GM23338 (cell line): ENCODE data around the gene C1orf210. TPM values are rescaled to one million over a fixed set of nuclear protein-coding genes. Genes with fewer than 3 reads are reported as not detected.

ENCODE experiments used
- ATAC-seq: fragments of 200-7000 bp; cut with Tn5 transposase; 3 replicates; pipeline ENCODE4 v1.9.1; 2020
- DNase-seq: peaks from one replicate; pipeline ENCODE4 v3.0.0-alpha.2; 2015; ENCODE audit warnings: low spot score
- H2AFZ ChIP-seq: fragments of 200-600 bp; sonication (generic); 2 replicates; pipeline ENCODE4 v1.8.0; 2016; ENCODE audit warnings: antibody characterized with exemption, mild to moderate bottlenecking, moderate library complexity
- H3F3A ChIP-seq: fragments of 200-600 bp; sonication (generic); replicated peaks from 2 replicates; pipeline ENCODE4 v1.8.0; 2017; ENCODE audit warnings: antibody characterized with exemption, mixed run types, low read depth
- H3K27ac ChIP-seq: fragments of 200-600 bp; sonication (generic); 2 replicates; pipeline ENCODE4 v1.6.1; 2016; ENCODE audit warnings: low read depth
- H3K27me3 ChIP-seq: fragments of 200-600 bp; sonication (generic); 2 replicates; pipeline ENCODE4 v1.8.0; 2016; ENCODE audit warnings: mild to moderate bottlenecking, mixed run types, moderate library complexity; ENCODE audit not compliant: insufficient read depth
- H3K36me3 ChIP-seq: fragments of 200-600 bp; sonication (generic); 2 replicates; pipeline ENCODE4 v1.8.0; 2016; ENCODE audit warnings: mild to moderate bottlenecking; ENCODE audit not compliant: insufficient read depth
- H3K4me1 ChIP-seq: fragments of 200-600 bp; sonication (generic); 2 replicates; pipeline ENCODE4 v1.8.0; 2016; ENCODE audit warnings: mild to moderate bottlenecking, moderate library complexity; ENCODE audit not compliant: insufficient read depth
- H3K4me2 ChIP-seq: fragments of 200-600 bp; sonication (generic); 2 replicates; pipeline ENCODE4 v1.7.1; 2017; ENCODE audit warnings: mixed run types
- H3K4me3 ChIP-seq: fragments of 200-600 bp; sonication (generic); 2 replicates; pipeline ENCODE4 v1.6.1; 2016; ENCODE audit warnings: mixed run types
- H3K79me2 ChIP-seq: fragments of 200-600 bp; sonication (generic); replicated peaks from 2 replicates; pipeline ENCODE4 v1.8.0; 2017; ENCODE audit warnings: mild to moderate bottlenecking; ENCODE audit not compliant: insufficient read depth
- H3K9me2 ChIP-seq: fragments of 200-600 bp; sonication (generic); 2 replicates; pipeline ENCODE4 v1.8.0; 2017; ENCODE audit not compliant: insufficient read depth
- H4K20me1 ChIP-seq: fragments of 200-600 bp; sonication (generic); replicated peaks from 2 replicates; pipeline ENCODE4 v1.8.0; 2017; ENCODE audit warnings: mild to moderate bottlenecking; ENCODE audit not compliant: insufficient read depth
- H3K27ac Mint-ChIP-seq: 2 replicates; pipeline ENCODE4 v1.8.0; 2020; ENCODE audit warnings: inconsistent platforms, mild to moderate bottlenecking, moderate library complexity, mixed read lengths
- H3K27me3 Mint-ChIP-seq: 3 replicates; pipeline ENCODE4 v1.8.0; 2022; ENCODE audit warnings: low read depth, mild to moderate bottlenecking, moderate library complexity, mixed read lengths, inconsistent platforms; ENCODE audit not compliant: insufficient read depth, poor library complexity
- H3K36me3 Mint-ChIP-seq: 3 replicates; pipeline ENCODE4 v1.8.0; 2021; ENCODE audit warnings: low read depth, mild to moderate bottlenecking, inconsistent platforms, moderate library complexity, mixed read lengths
- H3K4me1 Mint-ChIP-seq: 3 replicates; pipeline ENCODE4 v1.8.0; 2020; ENCODE audit warnings: mild to moderate bottlenecking, inconsistent platforms, mixed read lengths
- H3K4me3 Mint-ChIP-seq: 3 replicates; pipeline ENCODE4 v1.8.0; 2021; ENCODE audit warnings: moderate library complexity, mild to moderate bottlenecking, inconsistent platforms, mixed read lengths
- H3K9me3 Mint-ChIP-seq: 3 replicates; pipeline ENCODE4 v1.8.0; 2020; ENCODE audit warnings: moderate library complexity, mild to moderate bottlenecking, inconsistent platforms, mixed read lengths
- CREB1 ChIP-seq: fragments of 250-450 bp; sonication (Bioruptor Pico); IDR thresholded peaks from 2 replicates; pipeline ENCODE4 v1.5.0; 2020; ENCODE audit warnings: low read depth, mild to moderate bottlenecking, moderate library complexity
- CTCF ChIP-seq, 2 experiments: fragments of 200-600 bp in 1 of 2; sonication (generic) in 1 of 2; conservative IDR thresholded peaks; 2 replicates each; pipeline versions ENCODE4 v1.5.1 to v1.6.1; 2016 to 2017; ENCODE audit warnings: antibody characterized with exemption in 2 of 2, low read depth in 2 of 2, mild to moderate bottlenecking in 2 of 2, moderate library complexity in 1 of 2
- ETS1 ChIP-seq: IDR thresholded peaks from 2 replicates; pipeline ENCODE4 v1.6.1; 2016; ENCODE audit warnings: antibody characterized with exemption
- EZH2 ChIP-seq: fragments of 200-600 bp; sonication (generic); IDR thresholded peaks from one replicate; pipeline ENCODE4 v1.8.0; 2017; ENCODE audit warnings: antibody characterized with exemption, mild to moderate bottlenecking, low read depth; ENCODE audit not compliant: unreplicated experiment
- EZH2phosphoT487 ChIP-seq: fragments of 200-600 bp; sonication (generic); IDR thresholded peaks from one replicate; pipeline ENCODE4 v1.8.1; 2018; ENCODE audit warnings: antibody characterized with exemption; ENCODE audit not compliant: unreplicated experiment
- JUNB ChIP-seq: IDR thresholded peaks from one replicate; pipeline ENCODE4 v1.6.1; 2016; ENCODE audit warnings: antibody characterized with exemption; ENCODE audit not compliant: unreplicated experiment
- NANOG ChIP-seq: IDR thresholded peaks from 2 replicates; pipeline ENCODE4 v1.6.1; 2016; ENCODE audit warnings: antibody characterized with exemption, borderline replicate concordance
- POLR2AphosphoS5 ChIP-seq: IDR thresholded peaks from 2 replicates; pipeline ENCODE4 v1.6.1; 2016; ENCODE audit warnings: antibody characterized with exemption, low read depth
- REST ChIP-seq: IDR thresholded peaks from one replicate; pipeline ENCODE4 v1.6.1; 2018; ENCODE audit warnings: antibody characterized with exemption; ENCODE audit not compliant: unreplicated experiment
- STAT1 ChIP-seq: IDR thresholded peaks from one replicate; pipeline ENCODE4 v1.6.1; 2016; ENCODE audit warnings: antibody characterized with exemption; ENCODE audit not compliant: unreplicated experiment
- ZNF114 ChIP-seq: fragments of 250-450 bp; sonication (Bioruptor Pico); IDR thresholded peaks from 2 replicates; pipeline ENCODE4 v1.5.0; 2020; ENCODE audit warnings: mild to moderate bottlenecking, moderate library complexity
- ZNF331 ChIP-seq: fragments of 250-450 bp; sonication (Bioruptor Pico); IDR thresholded peaks from 2 replicates; pipeline ENCODE4 v1.5.0; 2020; ENCODE audit warnings: low read depth, mild to moderate bottlenecking, moderate library complexity
- ZNF462 ChIP-seq: fragments of 250-450 bp; sonication (Bioruptor Pico); IDR thresholded peaks from 2 replicates; pipeline ENCODE4 v1.5.0; 2020; ENCODE audit warnings: mild to moderate bottlenecking, moderate library complexity
- polyA plus RNA-seq: library from polyadenylated mRNA; unstranded; fragments of >200 nt; fragmentation: Nextera tagmentation; extraction: Ambion mirVana; gene quantifications from 2 replicates; pipeline ENCODE4 v1.2.1, GENCODE V29; 2016
- total RNA-seq: library from RNA; depleted of rRNA; stranded (reverse); fragments of >200 nt; shearing (Covaris generic); gene quantifications from 2 replicates; pipeline ENCODE4 v1.2.3, GENCODE V29; 2014

The C1orf210 gene
- total and polyA plus RNA-seq, 2 experiments from 2014 or later = 10.3 to 17.1 TPM

- no peaks in the 10 kb centered on the region for H4K20me1 ChIP-seq
- Mint-ChIP-seq H3K36me3 (no peaks in the 10 kb centered on the region), H3K9me3 (peaks cover 15% of the 10 kb centered on the region), H3K4me1 (peaks cover 11% of the 10 kb centered on the region; the same call in 2 of the 3 replicates), H3K27ac (no peak overlapping the region), H3K4me3 (no peak overlapping the region), H3K27me3 (peaks cover 17% of the 10 kb centered on the region)
- H3K27me3 ChIP-seq = no peaks in the 10 kb centered on the region
- 0 out of 2 replicates have a peak, but pooled peaks cover 3% of the 10 kb centered on the region for H3K36me3 ChIP-seq
- no peaks in the 10 kb centered on the region for H3K4me1 ChIP-seq
- H3K4me2 ChIP-seq = no peak overlapping the region
- no peaks in the 10 kb centered on the region for H3K9me2 ChIP-seq
- H3K79me2 ChIP-seq = no peaks in the 10 kb centered on the region
- no peak for TF ChIP-seq REST
- no peak for TF ChIP-seq ZNF114 (CRISPR knock-in tag)
- TF ChIP-seq ZNF462 = no peak
- no peak for TF ChIP-seq POLR2AphosphoS5
- TF ChIP-seq STAT1 = no peak
- TF ChIP-seq CTCF (conservative IDR thresholded peaks at IDR 0.05; ENCODE audit: low read depth in 2 of 2) = no peak
- TF ChIP-seq JUNB = no peak
- TF ChIP-seq ZNF331 (CRISPR knock-in tag) = no peak
- TF ChIP-seq NANOG = no peak
- TF ChIP-seq EZH2 = no peak
- TF ChIP-seq CREB1 (CRISPR knock-in tag) = no peak
- no peak for TF ChIP-seq ETS1
- no peak for TF ChIP-seq EZH2phosphoT487
- no peak overlapping the region for H3K4me3 ChIP-seq
- DNase-seq (no peak), ATAC-seq (no peak)
- no peak overlapping the region for H3K27ac ChIP-seq
- H3F3A ChIP-seq = no peaks in the 10 kb centered on the region
- no peak overlapping the region for H2AFZ ChIP-seq
Measured at GRCh38 chr1:43322506-43322905, 37.1 kb upstream of the C1orf210 start.
